HL-60 (cell line): Measurements from ENCODE around the gene FGFBP3.

Experiments
- POLR2AphosphoS5 ChIP-seq: IDR thresholded peaks from 2 replicates; pipeline ENCODE4 v1.6.1; 2012; ENCODE audit warnings: low read depth
- TF ChIP-seq, protein P1 (sequence below): IDR thresholded peaks from one replicate; pipeline ENCODE4 v1.5.1; 2011; ENCODE audit warnings: low read length, control low read depth, inconsistent platforms; ENCODE audit not compliant: insufficient read depth

DNA sequence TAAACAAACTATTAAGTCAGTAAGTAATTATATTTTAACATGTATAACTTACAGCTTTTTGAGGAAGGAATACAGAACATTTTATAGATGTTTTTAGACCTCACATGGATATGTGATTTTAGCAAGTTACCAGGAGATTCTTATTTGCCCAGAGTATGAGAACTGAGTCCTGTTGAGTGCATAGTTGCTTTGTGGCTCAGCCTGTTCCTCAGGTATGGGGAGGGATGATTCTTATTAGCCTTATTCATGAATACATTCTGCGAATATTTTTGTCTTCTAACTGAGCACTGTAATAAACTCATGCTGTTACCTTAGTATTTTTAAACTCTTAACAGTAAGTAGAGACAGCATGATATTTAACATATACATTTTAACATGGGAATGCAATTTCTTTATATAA is 32.1 kb upstream of the FGFBP3 start:
- TF ChIP-seq, protein P1, sequence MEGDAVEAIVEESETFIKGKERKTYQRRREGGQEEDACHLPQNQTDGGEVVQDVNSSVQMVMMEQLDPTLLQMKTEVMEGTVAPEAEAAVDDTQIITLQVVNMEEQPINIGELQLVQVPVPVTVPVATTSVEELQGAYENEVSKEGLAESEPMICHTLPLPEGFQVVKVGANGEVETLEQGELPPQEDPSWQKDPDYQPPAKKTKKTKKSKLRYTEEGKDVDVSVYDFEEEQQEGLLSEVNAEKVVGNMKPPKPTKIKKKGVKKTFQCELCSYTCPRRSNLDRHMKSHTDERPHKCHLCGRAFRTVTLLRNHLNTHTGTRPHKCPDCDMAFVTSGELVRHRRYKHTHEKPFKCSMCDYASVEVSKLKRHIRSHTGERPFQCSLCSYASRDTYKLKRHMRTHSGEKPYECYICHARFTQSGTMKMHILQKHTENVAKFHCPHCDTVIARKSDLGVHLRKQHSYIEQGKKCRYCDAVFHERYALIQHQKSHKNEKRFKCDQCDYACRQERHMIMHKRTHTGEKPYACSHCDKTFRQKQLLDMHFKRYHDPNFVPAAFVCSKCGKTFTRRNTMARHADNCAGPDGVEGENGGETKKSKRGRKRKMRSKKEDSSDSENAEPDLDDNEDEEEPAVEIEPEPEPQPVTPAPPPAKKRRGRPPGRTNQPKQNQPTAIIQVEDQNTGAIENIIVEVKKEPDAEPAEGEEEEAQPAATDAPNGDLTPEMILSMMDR: no peak
- no peak for TF ChIP-seq POLR2AphosphoS5
